Endothelial cell of umbilical vein (primary cell): ENCODE results near the gene CRELD1. TPM values are rescaled to one million over a fixed set of nuclear protein-coding genes. Genes with fewer than 3 reads are reported as not detected.
A peak's percentile ranks its signal among the peaks of the same experiment; 100 is the strongest.

Experiments
- BruUV-seq: library from RNA; stranded (reverse); fragments of 400-500 nt; replicated peaks from 2 replicates; lab custom pipeline; 2021; lab: Mats Ljungman, UMichigan
- CTCF ChIA-PET: fragments of 300-600, 350-600 bp; sonication (Branson Sonifier 250); formaldehyde crosslinking; loops from one replicate; lab custom pipeline; 2021; ENCODE audit warnings: antibody characterized with exemption, inconsistent platforms; lab: Charles Lee
- POLR2A ChIA-PET: fragments of 300-600, 350-600 bp; sonication (Branson Sonifier 250); formaldehyde crosslinking; loops from one replicate; lab custom pipeline; 2021; ENCODE audit warnings: antibody characterized with exemption, inconsistent platforms; lab: Charles Lee
- DNase-seq: peaks from one replicate; pipeline ENCODE4 v3.0.0-alpha.2; 2011; ENCODE audit warnings: low read depth, low spot score
- FAIRE-seq: peaks from 2 replicates; lab custom pipeline; 2011; peaks lifted over from hg19 to GRCh38; lab: Jason Lieb, UNC
- H2AFZ ChIP-seq: 2 replicates; pipeline ENCODE4 v1.6.0; 2012; ENCODE audit warnings: low read depth, low read length, control low read depth, inconsistent platforms
- H3K27ac ChIP-seq: 2 replicates; pipeline ENCODE4 v1.5.1; 2011; ENCODE audit warnings: low read depth, mild to moderate bottlenecking, control low read depth, low read length, moderate library complexity; ENCODE audit not compliant: insufficient read depth
- H3K27me3 ChIP-seq, 2 experiments: 2 replicates each; pipeline versions ENCODE4 v1.6.0 to v1.6.1; 2011; ENCODE audit warnings: low read length in 2 of 2, mixed read lengths in 1 of 2; ENCODE audit not compliant: control insufficient read depth in 2 of 2, insufficient read depth in 2 of 2
- H3K36me3 ChIP-seq, 2 experiments: 2 replicates in 1 of 2; 3 replicates in 1 of 2; pipeline ENCODE4 v1.5.1; 2011; ENCODE audit warnings: low read length in 2 of 2, mild to moderate bottlenecking in 1 of 2, moderate library complexity in 1 of 2; ENCODE audit not compliant: control insufficient read depth in 2 of 2, insufficient read depth in 2 of 2; ENCODE audit errors: extremely low read depth in 1 of 2
- H3K4me1 ChIP-seq: 3 replicates; pipeline ENCODE4 v1.5.1; 2011; ENCODE audit warnings: mild to moderate bottlenecking, low read length; ENCODE audit not compliant: control insufficient read depth, insufficient read depth; ENCODE audit errors: extremely low read depth
- H3K4me2 ChIP-seq: 2 replicates; pipeline ENCODE4 v1.6.1; 2011; ENCODE audit warnings: low read length, control low read depth, mixed read lengths; ENCODE audit not compliant: insufficient read depth
- H3K4me3 ChIP-seq, 3 experiments: fragments of 200-600 bp in 1 of 3; sonication (generic), shearing (Covaris generic) in 1 of 3; replicated peaks in 1 of 3; 2 replicates each; pipeline ENCODE4 v1.5.1; 2011 to 2016; ENCODE audit warnings: control low read depth in 3 of 3, low read length in 3 of 3, mild to moderate bottlenecking in 2 of 3, inconsistent platforms in 1 of 3, low read depth in 1 of 3, moderate library complexity in 1 of 3; ENCODE audit not compliant: insufficient read depth in 1 of 3
- H3K79me2 ChIP-seq: 2 replicates; pipeline ENCODE4 v1.6.0; 2012; ENCODE audit warnings: low read length, inconsistent platforms; ENCODE audit not compliant: control insufficient read depth, insufficient read depth
- H3K9ac ChIP-seq: replicated peaks from 2 replicates; pipeline ENCODE3; 2011; ENCODE audit warnings: low read length, control low read depth; ENCODE audit not compliant: insufficient read depth; ENCODE audit errors: extremely low read depth
- H3K9me1 ChIP-seq: replicated peaks from 3 replicates; pipeline ENCODE4 v1.6.0; 2011; ENCODE audit warnings: mild to moderate bottlenecking, low read length; ENCODE audit not compliant: control insufficient read depth, insufficient read depth; ENCODE audit errors: extremely low read depth
- H3K9me3 ChIP-seq: replicated peaks from 2 replicates; pipeline ENCODE4 v1.5.1; 2012; ENCODE audit warnings: low read length, inconsistent platforms; ENCODE audit not compliant: control insufficient read depth, insufficient read depth
- H4K20me1 ChIP-seq: replicated peaks from 2 replicates; pipeline ENCODE3; 2011; ENCODE audit warnings: mild to moderate bottlenecking, low read length; ENCODE audit not compliant: control insufficient read depth, insufficient read depth; ENCODE audit errors: extremely low read depth
- CTCF ChIP-seq, 2 donors: IDR thresholded peaks; 1 replicate in 1 of 2; 2 replicates in 1 of 2; pipeline ENCODE4 v1.5.1; 2011; ENCODE audit warnings: low read length in 2 of 2, mild to moderate bottlenecking in 2 of 2, moderate library complexity in 2 of 2, control low read depth in 1 of 2, inconsistent platforms in 1 of 2, low read depth in 1 of 2; ENCODE audit not compliant: insufficient read depth in 1 of 2; ENCODE audit errors: extremely low read depth in 1 of 2
- EZH2 ChIP-seq: IDR thresholded peaks from 2 replicates; pipeline ENCODE4 v1.6.1; 2012; ENCODE audit warnings: borderline replicate concordance, low read depth, mild to moderate bottlenecking, moderate library complexity, low read length, inconsistent platforms; ENCODE audit not compliant: severe bottlenecking
- FOS ChIP-seq: IDR thresholded peaks from 2 replicates; pipeline ENCODE4 v1.6.1; 2011; ENCODE audit warnings: mild to moderate bottlenecking, low read length, moderate library complexity, borderline replicate concordance; ENCODE audit not compliant: insufficient read depth
- GATA2 ChIP-seq: IDR thresholded peaks from 2 replicates; pipeline ENCODE4 v1.7.0; 2011; ENCODE audit warnings: low read depth, mild to moderate bottlenecking, moderate library complexity, mixed read lengths, low read length; ENCODE audit not compliant: insufficient read length, insufficient read depth
- JUN ChIP-seq: IDR thresholded peaks from 2 replicates; pipeline ENCODE4 v1.6.1; 2011; ENCODE audit warnings: borderline replicate concordance, low read depth; ENCODE audit not compliant: insufficient read length, insufficient read depth
- MAX ChIP-seq: IDR thresholded peaks from 2 replicates; pipeline ENCODE4 v1.6.1; 2011; ENCODE audit not compliant: insufficient read depth, insufficient read length
- MYC ChIP-seq: IDR thresholded peaks from one replicate; pipeline ENCODE4 v1.6.1; 2011; ENCODE audit warnings: mild to moderate bottlenecking, low read depth, low read length
- POLR2AphosphoS5 ChIP-seq: IDR thresholded peaks from 2 replicates; pipeline ENCODE4 v1.6.1; 2012; ENCODE audit warnings: low read depth, mild to moderate bottlenecking, control low read depth, low read length, moderate library complexity; ENCODE audit not compliant: insufficient read depth
- dilution Hi-C: fragments of 300-500 bp; cut with MboI; formaldehyde crosslinking; loops from one replicate; pipeline ENCODE4 v1.15.0; 2019; ENCODE audit warnings: low sequenced_read_pairs; ENCODE audit not compliant: extremely low pct_ligation_motif_present
- intact Hi-C: fragments of 100-400 bp; cut with micrococcal nuclease; formaldehyde crosslinking; loops from one replicate; pipeline ENCODE4 v1.10.0; 2022
- polyA plus RNA-seq, 4 experiments: library from polyadenylated mRNA; depleted of rRNA in 3 of 4; stranded (reverse) in 3 of 4; unstranded in 1 of 4; fragments of >200 nt; gene quantifications; 2 replicates each; pipeline versions ENCODE4 v1.2.1 to v1.2.3, GENCODE V29; 2011 to 2012; ENCODE audit warnings: missing spikeins in 1 of 4
- total RNA-seq: library from RNA; stranded (reverse); gene quantifications from 2 replicates; pipeline ENCODE4 v1.2.3, GENCODE V29; 2021

Gene CRELD1
- total and polyA plus RNA-seq, 2 donors (not counting 3 experiments of a cell fraction or from before 2014, with no cell fraction given): 21.6 to 43.9 TPM

DNA sequence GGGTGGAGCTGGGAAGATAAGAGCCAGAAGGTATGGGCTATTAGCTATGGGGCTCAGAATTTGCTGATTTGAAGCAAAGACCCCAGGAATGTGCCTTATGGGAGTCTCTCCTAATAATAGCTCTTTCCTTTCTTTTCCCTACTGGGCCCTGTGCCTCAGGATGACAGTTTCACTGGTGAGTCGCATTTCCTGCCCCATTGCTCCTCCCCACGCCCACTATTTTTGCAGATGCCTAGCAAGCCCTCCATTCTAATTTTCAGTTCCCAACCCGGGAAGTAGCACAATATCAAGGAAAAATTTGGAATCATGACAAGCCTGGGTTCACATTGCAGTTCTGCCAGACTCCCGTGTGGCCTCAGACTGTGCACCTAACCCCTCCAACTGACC, 30.4 kb upstream of the CRELD1 start:
- Histone ChIP-seq H3K4me3 (no peak overlapping the region), H3K27me3 (no peaks in the 10 kb centered on the region), H3K27ac (peak overlapping the region; percentile 53), H2AFZ (peak overlapping the region; percentile 13), H3K9me3 (no peaks in the 10 kb centered on the region), H3K9ac (peak overlapping the region; percentile 14), H3K79me2 (no peaks in the 10 kb centered on the region), H3K36me3 (no peaks in the 10 kb centered on the region), H3K4me2 (peak overlapping the region; percentile 38), H3K4me1 (peaks cover 29% of the 10 kb centered on the region), H3K9me1 (no peaks in the 10 kb centered on the region), H4K20me1 (no peaks in the 10 kb centered on the region)
- intact Hi-C loops (loop anchor here (1.0 kb wide), 1 partner anchor 13 kb away; the partner anchor contains the start of gene JAGN1), dilution Hi-C loops (no loop called here)
- FAIRE-seq (peak; percentile 75), DNase-seq (peak; percentile 41)
- no TSS peak for BruUV-seq
- CTCF ChIA-PET: interaction anchor here (0.6 to 1.9 kb wide), 8 partner anchors 9 to 419 kb away, joined by 3 to 7 read pairs (median 4); no protein-coding TSS in a partner anchor
- POLR2A ChIA-PET: no interaction called here
- TF ChIP-seq EZH2: no peak
- peak; percentile 55 for TF ChIP-seq FOS
- TF ChIP-seq GATA2: no peak
- no peak for TF ChIP-seq MYC
- TF ChIP-seq POLR2AphosphoS5: no peak
- TF ChIP-seq JUN: peak; percentile 35
- TF ChIP-seq MAX: no peak
- no peak for TF ChIP-seq CTCF (IDR thresholded peaks at IDR 0.05; ENCODE audit: extremely low read depth in 1 of 2, insufficient read depth in 1 of 2, low read depth in 1 of 2, low read length in 2 of 2)
